Measurements from ENCODE around the gene DCTN1.

Gene DCTN1

DNA sequence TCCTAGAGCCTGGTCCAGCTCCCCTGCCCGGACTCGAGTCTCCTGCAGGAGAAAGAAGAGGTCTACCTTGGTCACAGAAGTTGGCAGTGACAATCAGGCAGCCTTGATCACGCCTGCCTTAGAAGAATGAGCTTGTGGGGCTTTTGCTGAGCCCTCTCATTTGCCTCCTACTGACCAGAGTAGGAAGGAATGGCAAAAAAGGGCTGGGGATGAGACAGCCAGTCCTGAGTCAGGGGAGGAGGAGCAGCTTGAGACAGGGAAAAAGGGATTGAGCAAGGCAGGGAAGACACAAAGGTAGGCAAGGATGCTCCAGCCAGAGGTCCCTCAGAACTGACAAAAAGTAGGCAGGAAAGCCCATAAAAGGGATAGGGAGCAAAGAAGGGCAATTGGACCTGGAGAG is 47.4 kb upstream of the DCTN1 start (continued):
- TF ChIP-seq, protein P1, sequence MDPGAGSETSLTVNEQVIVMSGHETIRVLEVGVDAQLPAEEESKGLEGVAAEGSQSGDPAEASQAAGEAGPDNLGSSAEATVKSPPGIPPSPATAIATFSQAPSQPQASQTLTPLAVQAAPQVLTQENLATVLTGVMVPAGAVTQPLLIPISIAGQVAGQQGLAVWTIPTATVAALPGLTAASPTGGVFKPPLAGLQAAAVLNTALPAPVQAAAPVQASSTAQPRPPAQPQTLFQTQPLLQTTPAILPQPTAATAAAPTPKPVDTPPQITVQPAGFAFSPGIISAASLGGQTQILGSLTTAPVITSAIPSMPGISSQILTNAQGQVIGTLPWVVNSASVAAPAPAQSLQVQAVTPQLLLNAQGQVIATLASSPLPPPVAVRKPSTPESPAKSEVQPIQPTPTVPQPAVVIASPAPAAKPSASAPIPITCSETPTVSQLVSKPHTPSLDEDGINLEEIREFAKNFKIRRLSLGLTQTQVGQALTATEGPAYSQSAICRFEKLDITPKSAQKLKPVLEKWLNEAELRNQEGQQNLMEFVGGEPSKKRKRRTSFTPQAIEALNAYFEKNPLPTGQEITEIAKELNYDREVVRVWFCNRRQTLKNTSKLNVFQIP (CRISPR knock-in tag; IDR thresholded peaks at IDR 0.05; ENCODE audit: borderline replicate concordance, low read depth), result no peak

DNA sequence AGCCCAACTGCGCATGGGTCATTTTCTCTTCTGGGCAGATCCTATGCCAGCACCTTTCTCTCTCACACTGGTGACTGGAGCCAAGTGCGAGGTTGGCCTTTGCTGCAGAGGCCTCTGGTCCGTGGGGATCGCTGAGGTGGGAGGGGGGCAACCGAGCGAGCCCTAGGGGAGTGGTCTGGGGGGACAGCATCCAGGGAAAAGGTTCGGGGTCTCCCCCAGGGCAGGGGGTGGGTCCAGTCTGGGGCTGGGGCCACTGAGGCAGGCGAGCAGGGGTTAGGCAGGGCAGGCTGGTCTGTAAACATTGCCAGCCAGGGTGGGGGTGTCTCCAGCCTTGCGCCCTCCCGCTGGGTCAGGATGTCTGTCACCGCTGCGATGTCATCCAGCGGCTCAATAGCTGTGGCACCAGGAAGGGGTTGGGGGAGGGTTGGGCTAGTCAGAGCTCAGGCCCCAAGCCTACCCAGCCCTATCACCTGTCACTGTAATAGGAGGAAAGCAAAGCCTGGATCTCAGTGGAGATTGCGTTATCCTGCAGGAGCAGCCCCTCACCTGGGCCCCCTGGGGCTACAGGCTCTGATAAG is 46.2 kb upstream of the DCTN1 start:
- TF ChIP-seq TCF4 (CRISPR knock-in tag; IDR thresholded peaks at IDR 0.05; ENCODE audit: borderline replicate concordance) (no peak), ZFP30 (CRISPR knock-in tag; IDR thresholded peaks at IDR 0.05) (no peak), ZNF8 (CRISPR knock-in tag; IDR thresholded peaks at IDR 0.05) (no peak), GLIS3 (CRISPR knock-in tag; IDR thresholded peaks at IDR 0.05) (no peak), ZNF70 (CRISPR knock-in tag; IDR thresholded peaks at IDR 0.05) (no peak), ESRRG (CRISPR knock-in tag; IDR thresholded peaks at IDR 0.05) (no peak), OSR1 (CRISPR knock-in tag; IDR thresholded peaks at IDR 0.05) (no peak)
- TF ChIP-seq, protein P2, sequence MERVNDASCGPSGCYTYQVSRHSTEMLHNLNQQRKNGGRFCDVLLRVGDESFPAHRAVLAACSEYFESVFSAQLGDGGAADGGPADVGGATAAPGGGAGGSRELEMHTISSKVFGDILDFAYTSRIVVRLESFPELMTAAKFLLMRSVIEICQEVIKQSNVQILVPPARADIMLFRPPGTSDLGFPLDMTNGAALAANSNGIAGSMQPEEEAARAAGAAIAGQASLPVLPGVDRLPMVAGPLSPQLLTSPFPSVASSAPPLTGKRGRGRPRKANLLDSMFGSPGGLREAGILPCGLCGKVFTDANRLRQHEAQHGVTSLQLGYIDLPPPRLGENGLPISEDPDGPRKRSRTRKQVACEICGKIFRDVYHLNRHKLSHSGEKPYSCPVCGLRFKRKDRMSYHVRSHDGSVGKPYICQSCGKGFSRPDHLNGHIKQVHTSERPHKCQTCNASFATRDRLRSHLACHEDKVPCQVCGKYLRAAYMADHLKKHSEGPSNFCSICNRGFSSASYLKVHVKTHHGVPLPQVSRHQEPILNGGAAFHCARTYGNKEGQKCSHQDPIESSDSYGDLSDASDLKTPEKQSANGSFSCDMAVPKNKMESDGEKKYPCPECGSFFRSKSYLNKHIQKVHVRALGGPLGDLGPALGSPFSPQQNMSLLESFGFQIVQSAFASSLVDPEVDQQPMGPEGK (CRISPR knock-in tag; IDR thresholded peaks at IDR 0.05; ENCODE audit: borderline replicate concordance), result no peak
- ATAC-seq, result no peak

DNA sequence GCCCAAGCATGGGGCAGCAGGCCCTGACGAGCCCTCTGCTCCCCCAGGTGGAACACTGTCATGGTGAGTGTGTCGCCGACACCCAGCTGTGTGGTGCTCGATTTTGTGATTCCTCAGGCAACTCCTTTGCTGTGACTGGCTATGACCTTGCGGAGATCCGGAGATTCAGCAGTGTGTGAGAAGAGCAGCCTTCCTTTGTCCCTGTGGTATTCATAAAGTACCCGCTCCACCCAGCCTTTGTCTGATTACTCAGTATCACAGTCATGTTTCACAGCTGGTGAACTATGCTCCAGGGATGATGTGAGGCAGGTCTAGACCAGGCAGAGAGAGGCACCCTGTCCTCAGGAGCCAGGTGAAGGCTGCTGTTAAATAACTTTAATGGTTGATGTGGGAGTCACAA is 45.4 kb upstream of the DCTN1 start:
- no peak for ATAC-seq
- no peak for TF ChIP-seq ZNF70 (CRISPR knock-in tag; IDR thresholded peaks at IDR 0.05)
- no peak for TF ChIP-seq RARB (CRISPR knock-in tag; IDR thresholded peaks at IDR 0.05)
- TF ChIP-seq ARNTL (CRISPR knock-in tag; IDR thresholded peaks at IDR 0.05; ENCODE audit: borderline replicate concordance, low read depth), result no peak
- TF ChIP-seq TOX (CRISPR knock-in tag; IDR thresholded peaks at IDR 0.05; ENCODE audit: borderline replicate concordance), result no peak
- TF ChIP-seq, protein P3, sequence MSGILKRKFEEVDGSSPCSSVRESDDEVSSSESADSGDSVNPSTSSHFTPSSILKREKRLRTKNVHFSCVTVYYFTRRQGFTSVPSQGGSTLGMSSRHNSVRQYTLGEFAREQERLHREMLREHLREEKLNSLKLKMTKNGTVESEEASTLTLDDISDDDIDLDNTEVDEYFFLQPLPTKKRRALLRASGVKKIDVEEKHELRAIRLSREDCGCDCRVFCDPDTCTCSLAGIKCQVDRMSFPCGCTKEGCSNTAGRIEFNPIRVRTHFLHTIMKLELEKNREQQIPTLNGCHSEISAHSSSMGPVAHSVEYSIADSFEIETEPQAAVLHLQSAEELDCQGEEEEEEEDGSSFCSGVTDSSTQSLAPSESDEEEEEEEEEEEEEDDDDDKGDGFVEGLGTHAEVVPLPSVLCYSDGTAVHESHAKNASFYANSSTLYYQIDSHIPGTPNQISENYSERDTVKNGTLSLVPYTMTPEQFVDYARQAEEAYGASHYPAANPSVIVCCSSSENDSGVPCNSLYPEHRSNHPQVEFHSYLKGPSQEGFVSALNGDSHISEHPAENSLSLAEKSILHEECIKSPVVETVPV (CRISPR knock-in tag; IDR thresholded peaks at IDR 0.05), result no peak
- TF ChIP-seq ESRRG (CRISPR knock-in tag; IDR thresholded peaks at IDR 0.05), result no peak
- TF ChIP-seq ZNF565 (CRISPR knock-in tag; conservative IDR thresholded peaks at IDR 0.05; ENCODE audit: low read depth), result no peak
- no peak for TF ChIP-seq GLIS3 (CRISPR knock-in tag; IDR thresholded peaks at IDR 0.05)
- TF ChIP-seq TCF4 (CRISPR knock-in tag; IDR thresholded peaks at IDR 0.05; ENCODE audit: borderline replicate concordance), result no peak
- TF ChIP-seq ZFP30 (CRISPR knock-in tag; IDR thresholded peaks at IDR 0.05), result no peak
- TF ChIP-seq ISL1 (CRISPR knock-in tag; IDR thresholded peaks at IDR 0.05), result no peak
- no peak for TF ChIP-seq SNAI2 (CRISPR knock-in tag; IDR thresholded peaks at IDR 0.05)
- no peak for TF ChIP-seq PPARA (CRISPR knock-in tag; IDR thresholded peaks at IDR 0.05; ENCODE audit: borderline replicate concordance)
- TF ChIP-seq ZNF8 (CRISPR knock-in tag; IDR thresholded peaks at IDR 0.05), result no peak
- TF ChIP-seq BACH2 (CRISPR knock-in tag; IDR thresholded peaks at IDR 0.05; ENCODE audit: borderline replicate concordance), result no peak
- TF ChIP-seq, protein P2 (CRISPR knock-in tag; IDR thresholded peaks at IDR 0.05; ENCODE audit: borderline replicate concordance), result no peak

DNA sequence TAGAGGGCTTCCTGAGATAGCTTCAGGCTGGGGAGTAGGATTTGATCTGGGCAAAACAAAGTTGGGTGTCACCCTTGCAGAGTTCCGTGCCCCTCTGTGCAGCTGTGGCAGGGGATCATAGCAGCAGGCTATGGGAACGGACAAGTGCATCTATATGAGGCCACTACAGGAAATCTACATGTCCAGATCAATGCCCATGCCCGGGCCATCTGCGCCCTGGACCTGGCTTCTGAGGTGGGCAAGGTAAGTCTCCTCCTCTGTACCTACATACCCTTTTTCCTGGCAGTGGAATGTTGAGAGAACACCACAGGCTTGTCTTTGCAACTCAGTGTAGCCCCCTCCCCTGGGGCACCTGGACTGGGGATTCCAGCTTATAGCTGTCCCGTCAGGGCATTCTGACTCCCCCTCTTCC is 44.9 kb upstream of the DCTN1 start:
- ATAC-seq, result no peak
- TF ChIP-seq TOX (CRISPR knock-in tag; IDR thresholded peaks at IDR 0.05; ENCODE audit: borderline replicate concordance) (no peak), ZNF565 (CRISPR knock-in tag; conservative IDR thresholded peaks at IDR 0.05; ENCODE audit: low read depth) (no peak), ZC3H10 (CRISPR knock-in tag; IDR thresholded peaks at IDR 0.05) (no peak), TCF4 (CRISPR knock-in tag; IDR thresholded peaks at IDR 0.05; ENCODE audit: borderline replicate concordance) (no peak), RARB (CRISPR knock-in tag; IDR thresholded peaks at IDR 0.05) (no peak), GLIS3 (CRISPR knock-in tag; IDR thresholded peaks at IDR 0.05) (no peak), PPARA (CRISPR knock-in tag; IDR thresholded peaks at IDR 0.05; ENCODE audit: borderline replicate concordance) (no peak), ZFP30 (CRISPR knock-in tag; IDR thresholded peaks at IDR 0.05) (no peak), OSR1 (CRISPR knock-in tag; IDR thresholded peaks at IDR 0.05) (no peak), ISL1 (CRISPR knock-in tag; IDR thresholded peaks at IDR 0.05) (no peak), ARNTL (CRISPR knock-in tag; IDR thresholded peaks at IDR 0.05; ENCODE audit: borderline replicate concordance, low read depth) (no peak), CSDC2 (CRISPR knock-in tag; IDR thresholded peaks at IDR 0.05) (no peak), ZNF70 (CRISPR knock-in tag; IDR thresholded peaks at IDR 0.05) (no peak)
- TF ChIP-seq, protein P2 (CRISPR knock-in tag; IDR thresholded peaks at IDR 0.05; ENCODE audit: borderline replicate concordance), result no peak
- TF ChIP-seq, protein P1 (CRISPR knock-in tag; IDR thresholded peaks at IDR 0.05; ENCODE audit: borderline replicate concordance, low read depth), result no peak

All from SK-N-SH treated with all-trans-retinoic acid at 6 μM for 48 hours (cell line).